Stimulated activated CD4-positive, alpha-beta T cell treated with anti-CD3 and anti-CD28 coated beads, Interleukin-12 subunit alpha, Interleukin-12 subunit beta, amount 100 ng/mL, for 4 hours (primary cell): ENCODE measurements around the gene PNPLA5.

Experiments used
- DNase-seq: peaks from one replicate; pipeline ENCODE4 v3.0.0-alpha.2; 2020

The PNPLA5 gene

GRCh38 chr22:43853328-43853931, 38.4 kb downstream of the PNPLA5 start:
- DNase-seq, result no peak

- no peak for DNase-seq
Measured at GRCh38 chr22:43852573-43853327, 39.1 kb downstream of the PNPLA5 start.

GRCh38 chr22:43851979-43852307, 39.9 kb downstream of the PNPLA5 start:
- no peak for DNase-seq

- no peak for DNase-seq
Measured at GRCh38 chr22:43851058-43851978, 40.5 kb downstream of the PNPLA5 start.

- DNase-seq, result no peak
Measured at GRCh38 chr22:43850529-43850928, 41.3 kb downstream of the PNPLA5 start.

GRCh38 chr22:43849731-43850130, 42.1 kb downstream of the PNPLA5 start:
- no peak for DNase-seq

- DNase-seq, result no peak
Measured at GRCh38 chr22:43848366-43849171, 43.2 kb downstream of the PNPLA5 start.

GRCh38 chr22:43847376-43848289, 44.2 kb downstream of the PNPLA5 start:
- no peak for DNase-seq

- no peak for DNase-seq
Measured at GRCh38 chr22:43846966-43847365, 44.8 kb downstream of the PNPLA5 start.

- DNase-seq, result no peak
Measured at GRCh38 chr22:43845981-43846380, 45.8 kb downstream of the PNPLA5 start.

GRCh38 chr22:43844560-43845545, 47.0 kb downstream of the PNPLA5 start:
- no peak for DNase-seq

GRCh38 chr22:43843783-43844530, 47.9 kb downstream of the PNPLA5 start:
- DNase-seq, result no peak

- DNase-seq, result no peak
Measured at GRCh38 chr22:43841742-43842141, 50.1 kb downstream of the PNPLA5 start.

- no peak for DNase-seq
Measured at GRCh38 chr22:43840851-43841250, 51.0 kb downstream of the PNPLA5 start.

- DNase-seq, result no peak
Measured at GRCh38 chr22:43840431-43840830, 51.4 kb downstream of the PNPLA5 start.

- no peak for DNase-seq
Measured at GRCh38 chr22:43839781-43840180, 52.0 kb downstream of the PNPLA5 start.

GRCh38 chr22:43838571-43839307, 53.1 kb downstream of the PNPLA5 start:
- DNase-seq, result no peak

- no peak for DNase-seq
Measured at GRCh38 chr22:43838161-43838560, 53.7 kb downstream of the PNPLA5 start.

GRCh38 chr22:43837666-43838065, 54.1 kb downstream of the PNPLA5 start:
- DNase-seq, result no peak
